Progenitor cell of endocrine pancreas (in vitro differentiated cells): ENCODE measurements around the gene RNU6-9. TPM values are rescaled to one million over a fixed set of nuclear protein-coding genes. Genes with fewer than 3 reads are reported as not detected.

Experiments used
- DNase-seq: peaks from one replicate; pipeline ENCODE4 v3.0.0; 2021; ENCODE audit warnings: low spot score; ENCODE audit not compliant: unreplicated experiment
- H3K27ac Mint-ChIP-seq: 2 replicates; pipeline ENCODE4 v1.8.0; 2021; ENCODE audit warnings: mild to moderate bottlenecking, moderate library complexity, mixed read lengths
- H3K27me3 Mint-ChIP-seq: 2 replicates; pipeline ENCODE4 v1.8.0; 2021; ENCODE audit warnings: mixed read lengths
- H3K36me3 Mint-ChIP-seq: 2 replicates; pipeline ENCODE4 v1.8.0; 2022; ENCODE audit warnings: mixed read lengths; ENCODE audit not compliant: insufficient read depth
- H3K4me1 Mint-ChIP-seq: 2 replicates; pipeline ENCODE4 v1.8.0; 2021; ENCODE audit warnings: low read depth, mixed read lengths
- H3K4me3 Mint-ChIP-seq: 2 replicates; pipeline ENCODE4 v1.8.0; 2021; ENCODE audit warnings: low read depth, mild to moderate bottlenecking, moderate library complexity, mixed read lengths
- H3K9me3 Mint-ChIP-seq: 2 replicates; pipeline ENCODE4 v1.8.0; 2021; ENCODE audit warnings: low read depth, mixed read lengths
- total RNA-seq: library from RNA; stranded (reverse); gene quantifications from 2 replicates; pipeline ENCODE4 v1.2.1, GENCODE V29; 2021
- TF ChIP-seq, protein P1 (sequence below): fragments of 200-600 bp; sonication (generic); IDR thresholded peaks from one replicate; pipeline ENCODE4 v1.5.0; 2021; ENCODE audit warnings: antibody characterized with exemption, mild to moderate bottlenecking; ENCODE audit not compliant: unreplicated experiment

The RNU6-9 gene
- total RNA-seq, 1 donor from 2014 or later, result not detected

DNA sequence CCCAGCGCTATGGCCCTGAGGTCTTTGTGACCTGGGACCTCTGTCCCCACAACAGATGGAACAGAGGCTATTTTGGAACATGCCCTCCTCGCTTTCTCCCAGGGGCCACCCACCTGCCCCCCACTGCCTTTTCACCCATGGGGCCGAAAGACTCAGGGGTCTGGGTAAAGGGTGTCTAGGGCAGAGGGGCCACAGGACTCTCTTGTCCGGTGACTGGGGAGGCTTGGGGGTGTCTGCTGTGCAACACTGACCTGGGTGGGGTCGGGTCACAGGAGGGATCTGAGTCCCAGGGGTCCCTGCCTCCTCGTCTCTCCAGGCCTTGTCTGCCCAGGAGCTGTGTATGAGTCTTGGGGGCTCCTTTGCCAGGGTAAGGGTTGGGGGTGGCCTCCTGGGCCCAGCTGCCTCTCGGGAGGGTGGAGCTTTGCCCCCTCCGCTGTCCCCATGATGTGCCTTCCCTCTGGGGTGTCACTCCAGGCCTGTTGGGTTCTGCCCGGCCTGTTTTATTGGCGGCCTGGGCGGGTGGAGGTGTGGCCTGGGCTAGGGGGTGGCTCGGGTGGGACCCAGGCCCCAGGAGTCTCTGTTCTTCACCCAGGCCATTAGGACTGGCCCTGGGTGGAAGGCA lies 34.6 kb downstream of the RNU6-9 start:
- no peak for DNase-seq
- Mint-ChIP-seq H3K27ac (peak overlapping the region; percentile 49), H3K9me3 (no peaks in the 10 kb centered on the region), H3K36me3 (peaks cover 3% of the 10 kb centered on the region), H3K4me1 (peaks cover 3% of the 10 kb centered on the region), H3K27me3 (no peaks in the 10 kb centered on the region), H3K4me3 (peak overlapping the region; percentile 87)
- TF ChIP-seq, protein P1, sequence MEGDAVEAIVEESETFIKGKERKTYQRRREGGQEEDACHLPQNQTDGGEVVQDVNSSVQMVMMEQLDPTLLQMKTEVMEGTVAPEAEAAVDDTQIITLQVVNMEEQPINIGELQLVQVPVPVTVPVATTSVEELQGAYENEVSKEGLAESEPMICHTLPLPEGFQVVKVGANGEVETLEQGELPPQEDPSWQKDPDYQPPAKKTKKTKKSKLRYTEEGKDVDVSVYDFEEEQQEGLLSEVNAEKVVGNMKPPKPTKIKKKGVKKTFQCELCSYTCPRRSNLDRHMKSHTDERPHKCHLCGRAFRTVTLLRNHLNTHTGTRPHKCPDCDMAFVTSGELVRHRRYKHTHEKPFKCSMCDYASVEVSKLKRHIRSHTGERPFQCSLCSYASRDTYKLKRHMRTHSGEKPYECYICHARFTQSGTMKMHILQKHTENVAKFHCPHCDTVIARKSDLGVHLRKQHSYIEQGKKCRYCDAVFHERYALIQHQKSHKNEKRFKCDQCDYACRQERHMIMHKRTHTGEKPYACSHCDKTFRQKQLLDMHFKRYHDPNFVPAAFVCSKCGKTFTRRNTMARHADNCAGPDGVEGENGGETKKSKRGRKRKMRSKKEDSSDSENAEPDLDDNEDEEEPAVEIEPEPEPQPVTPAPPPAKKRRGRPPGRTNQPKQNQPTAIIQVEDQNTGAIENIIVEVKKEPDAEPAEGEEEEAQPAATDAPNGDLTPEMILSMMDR, result no peak

DNA sequence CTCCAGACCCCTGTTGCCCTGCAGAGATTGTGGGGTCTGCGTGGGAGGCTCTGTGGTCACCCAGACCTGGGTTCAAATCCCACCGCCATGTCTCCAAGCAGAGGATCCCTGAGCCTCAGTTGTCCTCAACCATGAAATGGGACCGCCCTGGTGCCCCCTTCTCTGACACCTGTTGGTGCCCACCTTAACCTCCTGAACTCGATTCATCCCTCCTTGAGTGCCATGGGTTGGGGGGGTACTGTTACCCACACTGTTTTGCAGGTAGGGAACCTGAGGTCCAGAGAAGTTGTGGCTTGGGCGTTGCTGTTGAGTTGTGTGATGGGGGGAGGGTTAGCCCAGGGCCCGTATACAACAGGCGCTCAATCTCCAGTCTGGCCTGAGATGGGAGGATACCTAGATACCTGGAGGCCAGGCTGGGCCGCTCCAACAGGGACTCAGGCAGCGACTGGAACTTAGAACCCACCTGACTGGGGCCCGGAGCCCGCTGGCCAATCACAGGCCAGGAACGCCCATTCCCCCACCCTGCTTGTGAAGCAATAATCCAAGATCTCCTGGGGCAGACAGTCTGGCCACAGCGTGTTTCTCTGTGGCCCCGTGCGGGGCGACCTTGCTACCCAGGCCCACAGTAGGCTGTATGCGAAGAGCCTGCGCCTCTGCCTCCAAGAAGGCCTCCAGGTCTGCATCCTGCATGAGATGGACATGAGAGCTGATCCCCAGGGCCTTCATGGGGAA lies 35.4 kb downstream of the RNU6-9 start:
- Mint-ChIP-seq H3K9me3 (no peaks in the 10 kb centered on the region), H3K27ac (peak overlapping the region; percentile 41), H3K4me3 (peak overlapping the region; percentile 87), H3K4me1 (peaks cover 3% of the 10 kb centered on the region), H3K27me3 (no peaks in the 10 kb centered on the region), H3K36me3 (peaks cover 3% of the 10 kb centered on the region)
- TF ChIP-seq, protein P1, result no peak
- no peak for DNase-seq

DNA sequence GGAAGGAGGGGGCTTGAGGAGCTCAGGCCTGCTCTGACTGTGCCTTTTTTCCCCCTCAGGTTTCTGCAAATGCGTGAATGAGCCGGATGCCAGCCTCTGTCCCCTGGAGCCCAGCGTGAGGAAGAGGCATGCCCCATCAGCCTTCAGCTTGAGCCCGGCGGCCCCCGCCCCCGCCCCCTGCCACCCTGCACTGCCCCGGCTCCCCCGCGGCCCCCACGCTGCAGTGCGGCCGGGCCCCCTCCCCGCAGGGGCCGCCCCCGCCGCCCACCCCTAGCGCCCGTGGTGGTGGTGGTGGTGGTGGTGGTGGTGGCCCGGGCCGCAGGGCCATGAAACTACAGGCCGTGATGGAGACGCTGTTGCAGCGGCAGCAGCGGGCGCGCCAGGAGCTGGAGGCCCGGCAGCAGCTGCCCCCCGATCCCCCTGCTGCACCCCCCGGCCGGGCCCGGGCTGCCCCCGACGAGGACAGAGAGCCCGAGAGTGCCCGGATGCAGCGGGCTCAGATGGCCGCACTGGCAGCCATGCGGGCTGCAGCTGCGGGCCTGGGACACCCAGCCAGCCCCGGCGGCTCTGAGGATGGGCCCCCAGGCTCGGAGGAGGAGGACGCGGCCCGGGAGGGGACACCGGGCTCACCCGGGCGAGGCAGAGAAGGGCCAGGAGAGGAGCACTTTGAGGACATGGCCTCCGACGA lies 36.1 kb downstream of the RNU6-9 start:
- Mint-ChIP-seq H3K36me3 (peaks cover 3% of the 10 kb centered on the region), H3K4me1 (peaks cover 3% of the 10 kb centered on the region), H3K27me3 (no peaks in the 10 kb centered on the region), H3K27ac (no peak overlapping the region), H3K4me3 (no peak overlapping the region), H3K9me3 (no peaks in the 10 kb centered on the region)
- TF ChIP-seq, protein P1, result no peak
- no peak for DNase-seq

DNA sequence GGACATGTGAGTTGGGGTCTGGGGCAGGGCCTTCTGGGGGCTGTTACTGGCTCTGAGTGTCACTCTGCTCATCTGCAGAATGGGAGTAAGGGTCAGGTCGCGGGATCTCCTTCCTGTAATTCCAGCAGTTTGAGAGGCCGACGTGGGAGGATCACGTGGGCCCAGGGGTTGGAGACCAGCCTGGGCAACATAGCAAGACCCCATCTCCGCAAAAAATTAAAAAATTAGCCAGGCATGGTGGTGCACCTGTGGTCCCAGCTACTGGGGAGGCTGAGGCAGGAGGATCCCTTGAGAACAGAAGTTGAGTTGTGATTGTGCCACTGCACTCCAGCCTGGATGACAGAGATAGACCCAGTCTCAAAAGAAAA lies 36.6 kb downstream of the RNU6-9 start:
- Mint-ChIP-seq H3K36me3 (peaks cover 3% of the 10 kb centered on the region), H3K27ac (peak overlapping the region; percentile 64), H3K9me3 (no peaks in the 10 kb centered on the region), H3K27me3 (no peaks in the 10 kb centered on the region), H3K4me3 (no peak overlapping the region), H3K4me1 (peaks cover 3% of the 10 kb centered on the region)
- no peak for DNase-seq
- TF ChIP-seq, protein P1, result no peak

DNA sequence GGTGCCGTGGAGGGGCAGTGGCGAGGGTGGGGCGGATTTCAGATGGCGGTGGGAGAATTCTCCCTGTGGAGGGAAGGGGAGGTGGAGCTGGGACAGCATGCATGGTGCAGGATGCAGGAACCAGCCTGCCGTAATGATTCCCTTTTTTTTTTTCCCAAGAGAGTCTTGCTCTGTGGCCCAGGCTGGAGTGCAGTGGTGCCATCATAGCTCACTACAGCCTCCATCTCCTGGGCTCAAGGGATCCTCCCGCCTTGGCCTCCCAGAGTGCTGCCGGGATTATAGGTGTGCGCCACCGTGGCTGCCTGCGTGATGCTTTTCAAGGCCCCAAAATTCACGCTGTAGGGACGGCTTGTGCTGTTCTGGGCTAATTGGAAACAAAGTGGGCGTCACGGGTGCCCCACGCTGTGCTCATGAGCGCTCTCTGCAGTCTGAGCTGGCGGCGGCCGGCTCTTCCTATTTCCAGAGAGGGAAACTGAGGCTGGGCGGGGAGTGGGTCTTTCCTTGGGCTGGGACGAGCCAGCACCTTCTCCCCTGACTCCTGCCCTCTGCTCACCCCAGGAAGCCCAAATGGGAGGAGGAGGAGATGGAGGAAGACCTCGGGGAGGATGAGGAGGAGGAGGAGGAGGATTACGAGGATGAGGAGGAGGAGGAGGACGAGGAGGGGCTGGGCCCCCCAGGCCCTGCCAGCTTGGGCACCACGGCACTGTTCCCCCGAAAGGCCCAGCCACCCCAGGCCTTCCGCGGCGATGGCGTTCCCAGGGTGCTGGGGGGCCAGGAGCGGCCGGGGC lies 38.8 kb downstream of the RNU6-9 start:
- no peaks in the 10 kb centered on the region for H3K27me3 Mint-ChIP-seq
- no peak for DNase-seq
- no peaks in the 10 kb centered on the region for H3K9me3 Mint-ChIP-seq
- peaks cover 13% of the 10 kb centered on the region for H3K36me3 Mint-ChIP-seq
- H3K4me3 Mint-ChIP-seq, result no peak overlapping the region
- H3K4me1 Mint-ChIP-seq, result peaks cover 3% of the 10 kb centered on the region
- H3K27ac Mint-ChIP-seq, result peak overlapping the region; percentile 29
- TF ChIP-seq, protein P1, result no peak
